Activated T-cell treated with anti-CD3 and anti-CD28 coated beads for 1 hour (primary cell): Measurements from ENCODE around the gene FBXL14.

ENCODE experiments used
- DNase-seq: peaks from one replicate; pipeline ENCODE4 v3.0.0-alpha.2; 2020; ENCODE audit warnings: low read depth

The FBXL14 gene

GRCh38 chr12:1592444-1593173 lies 1.8 kb downstream of the FBXL14 start:
- DNase-seq: peak; percentile 46

GRCh38 chr12:1591543-1591942 lies 2.8 kb downstream of the FBXL14 start:
- DNase-seq: no peak

- DNase-seq: no peak
Observed at GRCh38 chr12:1591034-1591433, 3.3 kb downstream of the FBXL14 start.

- DNase-seq: no peak
Observed at GRCh38 chr12:1590221-1590979, 4.0 kb downstream of the FBXL14 start.

GRCh38 chr12:1588575-1588947 lies 5.8 kb downstream of the FBXL14 start:
- no peak for DNase-seq

GRCh38 chr12:1587927-1588574 lies 6.3 kb downstream of the FBXL14 start:
- no peak for DNase-seq

GRCh38 chr12:1584326-1584725 lies 10.1 kb downstream of the FBXL14 start:
- no peak for DNase-seq

GRCh38 chr12:1583421-1584078 lies 10.8 kb downstream of the FBXL14 start:
- peak; percentile 42 for DNase-seq

GRCh38 chr12:1582709-1583050 lies 11.7 kb downstream of the FBXL14 start:
- no peak for DNase-seq

GRCh38 chr12:1581973-1582708 lies 12.2 kb downstream of the FBXL14 start:
- DNase-seq: no peak

GRCh38 chr12:1580526-1580925 lies 13.9 kb downstream of the FBXL14 start:
- no peak for DNase-seq

- no peak for DNase-seq
Observed at GRCh38 chr12:1579651-1580435, 14.5 kb downstream of the FBXL14 start.

GRCh38 chr12:1576410-1577241 lies 17.8 kb downstream of the FBXL14 start:
- DNase-seq: no peak

- DNase-seq: no peak
Observed at GRCh38 chr12:1575408-1576401, 18.7 kb downstream of the FBXL14 start.

- DNase-seq: no peak
Observed at GRCh38 chr12:1574865-1575259, 19.5 kb downstream of the FBXL14 start.

- no peak for DNase-seq
Observed at GRCh38 chr12:1573960-1574864, 20.2 kb downstream of the FBXL14 start.

- DNase-seq: no peak
Observed at GRCh38 chr12:1572731-1573130, 21.6 kb downstream of the FBXL14 start.

- DNase-seq: no peak
Observed at GRCh38 chr12:1567852-1568251, 26.5 kb downstream of the FBXL14 start.
